NCI-H1092 (cell line): Measurements from ENCODE around the gene DCAKD.

ENCODE experiments used
- DNase-seq: peaks from one replicate; lab custom pipeline; 2025; lab: John Stamatoyannopoulos, UW

DCAKD gene

DNA sequence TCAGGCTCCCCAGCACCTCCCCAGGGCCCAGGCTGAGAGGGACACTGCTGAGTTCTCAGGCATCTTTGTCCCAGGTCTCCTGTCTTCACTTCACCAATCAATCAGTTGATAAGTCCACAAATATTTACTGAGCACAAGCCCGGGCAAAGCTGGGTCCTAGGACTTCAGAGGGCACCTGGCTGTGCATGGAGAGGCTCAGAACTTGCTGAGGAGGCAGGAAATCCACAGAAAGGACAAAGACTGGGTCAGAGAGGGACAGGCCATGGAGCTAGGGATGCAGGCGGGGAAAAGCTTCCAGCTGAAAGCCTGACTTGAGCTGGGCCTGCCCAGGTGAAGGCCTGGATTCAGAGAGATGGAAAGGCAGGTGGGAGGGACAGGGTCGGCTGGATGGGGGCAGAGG is 50.1 kb downstream of the DCAKD start:
- no peak for DNase-seq

DNA sequence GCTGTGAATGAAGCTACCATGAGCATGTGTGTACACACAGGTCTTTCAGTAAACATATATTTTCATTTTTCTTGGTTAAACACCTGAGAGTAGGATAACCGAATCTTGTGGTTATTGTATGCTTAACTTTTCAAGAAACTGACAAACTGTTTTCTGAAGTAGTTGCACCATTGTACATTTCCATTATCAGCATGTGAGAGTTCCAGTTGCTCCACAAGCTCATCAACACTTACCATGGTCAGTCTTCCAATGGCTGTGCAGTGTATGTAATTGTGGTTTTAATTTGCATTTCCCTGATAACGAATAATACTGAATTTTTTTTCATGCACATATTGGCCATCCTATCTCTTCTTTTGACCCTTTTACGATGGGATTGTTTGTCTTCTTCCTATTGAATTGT is 52.0 kb downstream of the DCAKD start:
- no peak for DNase-seq

DNA sequence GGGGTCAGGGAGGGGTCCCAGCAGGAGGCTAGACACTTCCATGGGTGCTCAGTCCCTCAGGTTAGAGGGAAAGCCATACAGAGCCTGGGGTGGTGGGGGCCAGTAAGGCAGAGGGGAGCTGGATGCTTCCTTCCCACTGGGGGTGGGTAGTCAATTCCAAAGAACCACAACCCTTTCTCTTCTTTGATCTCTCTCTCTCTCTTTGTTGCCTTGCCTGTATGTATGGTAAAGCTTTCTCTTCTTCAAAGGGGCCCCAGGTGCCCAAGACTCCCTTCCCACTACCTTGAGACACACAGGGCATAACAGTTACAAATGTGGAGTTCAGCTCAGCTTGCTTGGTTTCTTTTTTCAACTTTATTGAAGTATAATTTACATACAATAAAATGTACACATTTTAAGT is 52.8 kb downstream of the DCAKD start:
- no peak for DNase-seq

DNA sequence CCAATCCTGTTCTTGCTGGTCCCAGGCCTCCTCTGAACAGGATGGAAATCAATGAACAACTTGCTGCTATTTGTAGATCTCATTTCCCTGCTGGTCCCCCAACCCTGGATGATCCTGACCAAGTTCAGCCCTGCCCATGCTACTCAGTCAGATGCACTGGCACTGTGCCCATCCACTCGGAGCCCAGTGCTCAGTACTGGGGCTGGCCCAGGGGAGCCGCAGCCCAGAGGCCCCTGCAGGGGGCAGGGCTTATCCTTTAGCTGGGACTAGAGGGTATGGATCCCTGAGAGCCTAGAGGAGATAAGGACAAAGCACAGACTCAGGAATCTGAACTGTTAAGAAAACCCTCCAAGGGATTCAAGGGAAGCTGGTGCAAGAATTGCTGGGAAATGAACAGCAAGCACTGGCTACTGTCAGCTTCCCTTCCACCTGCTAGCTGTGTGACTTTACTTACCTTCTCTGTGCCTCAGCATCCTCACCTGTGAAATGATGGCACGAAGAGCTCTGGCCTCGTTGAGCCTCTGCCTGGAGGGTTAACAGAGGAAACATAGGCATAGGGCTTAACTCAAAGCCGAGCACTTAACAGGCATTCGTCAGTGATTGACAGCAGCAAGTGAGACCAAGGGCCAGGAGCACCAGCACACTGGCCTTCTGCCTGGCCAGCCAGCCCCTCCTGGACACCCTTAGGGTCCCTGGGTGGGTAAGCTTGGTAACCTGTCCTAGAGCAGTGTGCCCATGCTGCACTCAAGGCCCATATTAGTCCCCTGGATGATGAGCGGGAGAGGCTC is 53.5 kb downstream of the DCAKD start:
- no peak for DNase-seq

DNA sequence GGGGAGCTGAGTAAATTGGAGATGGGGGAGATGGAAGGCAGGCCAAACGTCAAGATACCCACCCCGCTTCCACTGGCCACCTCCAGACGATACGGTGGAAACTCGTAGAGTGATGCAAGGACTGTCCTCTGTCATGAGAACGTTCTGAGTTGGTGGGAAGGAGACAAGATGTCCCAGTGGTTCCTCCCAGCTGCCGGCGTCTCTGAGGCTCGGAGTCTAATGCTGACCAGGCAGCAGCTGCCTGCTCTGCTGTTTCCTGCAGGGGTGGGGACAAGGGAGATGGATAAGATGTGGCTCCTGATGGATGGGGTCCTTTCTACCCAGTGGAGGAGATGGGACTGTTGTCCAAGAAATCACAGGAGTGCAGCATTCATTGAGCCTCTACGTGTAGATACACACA is 55.1 kb downstream of the DCAKD start:
- DNase-seq: no peak

DNA sequence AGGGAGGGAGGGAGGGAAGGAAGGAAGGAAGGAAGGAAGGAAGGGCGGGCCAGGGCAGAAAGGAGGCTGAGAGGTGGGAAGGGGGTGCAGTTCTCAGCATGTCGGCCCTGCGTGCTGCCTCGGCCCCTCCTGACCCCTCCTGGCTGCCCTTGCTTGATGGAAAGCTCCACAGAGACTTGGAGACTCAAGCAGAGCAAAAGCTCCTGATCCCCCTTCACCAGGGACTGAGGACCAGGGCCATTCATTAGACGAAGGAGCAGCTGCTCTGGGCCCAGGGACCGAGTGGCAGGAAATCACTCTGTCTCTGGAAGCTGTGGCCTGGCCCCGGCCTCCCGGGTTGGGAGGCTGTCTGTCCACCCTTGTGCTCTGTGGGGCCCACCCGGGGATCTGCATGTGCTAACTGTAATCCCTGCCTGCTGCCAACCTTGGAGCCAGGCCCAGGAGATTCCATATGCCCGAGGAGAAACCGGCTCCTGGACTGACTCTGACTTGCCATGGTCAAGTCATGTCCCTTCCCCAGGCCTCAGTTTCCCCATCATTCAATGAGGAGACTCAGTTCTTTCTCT is 55.9 kb downstream of the DCAKD start:
- DNase-seq: no peak

DNA sequence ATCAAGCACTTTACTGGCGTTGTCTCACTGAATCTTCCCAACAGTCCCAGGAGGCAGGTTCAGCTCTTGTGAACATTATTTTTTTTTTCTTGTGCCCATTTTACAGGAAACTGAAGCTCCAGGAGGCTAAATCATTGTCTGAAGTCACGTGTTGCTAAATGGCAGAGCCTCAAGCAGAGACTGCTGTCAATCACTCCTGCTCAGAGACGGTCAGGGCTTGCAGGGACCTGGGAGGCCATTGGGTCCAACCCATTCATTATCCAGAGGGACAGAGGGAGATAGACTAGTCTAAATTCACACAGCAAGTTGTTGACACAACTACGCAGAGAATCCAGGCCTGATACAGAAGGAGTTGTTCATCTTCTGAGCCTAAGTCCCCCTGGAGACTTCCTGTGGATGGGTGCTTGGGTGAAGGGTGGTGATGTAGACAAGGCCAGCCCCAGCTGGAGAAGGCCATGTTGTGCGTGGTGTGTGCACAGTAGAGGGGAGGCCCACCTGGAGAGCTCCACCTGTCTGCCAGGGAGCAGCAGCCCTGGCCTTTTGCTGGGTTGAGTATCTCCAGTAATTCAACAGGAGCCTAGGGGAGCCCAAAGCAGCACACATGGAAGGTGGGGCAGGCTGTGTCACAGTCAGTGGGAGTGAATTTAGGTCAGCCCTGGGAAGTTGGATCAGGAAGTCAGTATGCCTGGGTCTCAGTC is 59.0 kb downstream of the DCAKD start:
- no peak for DNase-seq

DNA sequence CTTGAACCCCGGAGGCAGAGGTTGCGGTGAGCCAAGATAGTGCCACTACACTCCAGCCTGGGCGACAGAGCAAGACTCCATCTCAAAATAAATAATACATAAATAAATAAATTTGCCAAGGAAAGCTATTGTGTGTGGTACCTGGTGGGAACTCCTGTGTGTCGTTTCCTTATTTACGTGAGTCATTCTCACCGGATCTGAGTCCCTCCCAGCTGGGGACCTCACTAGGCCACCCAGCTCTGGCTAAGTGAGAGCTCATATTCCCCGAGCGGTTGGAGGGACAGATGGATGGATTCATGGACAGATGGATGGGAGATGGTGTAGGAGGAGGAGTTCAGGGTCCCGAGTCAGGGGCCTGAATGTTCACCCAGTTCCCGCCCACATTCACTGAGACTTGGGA is 60.4 kb downstream of the DCAKD start:
- DNase-seq: no peak

DNA sequence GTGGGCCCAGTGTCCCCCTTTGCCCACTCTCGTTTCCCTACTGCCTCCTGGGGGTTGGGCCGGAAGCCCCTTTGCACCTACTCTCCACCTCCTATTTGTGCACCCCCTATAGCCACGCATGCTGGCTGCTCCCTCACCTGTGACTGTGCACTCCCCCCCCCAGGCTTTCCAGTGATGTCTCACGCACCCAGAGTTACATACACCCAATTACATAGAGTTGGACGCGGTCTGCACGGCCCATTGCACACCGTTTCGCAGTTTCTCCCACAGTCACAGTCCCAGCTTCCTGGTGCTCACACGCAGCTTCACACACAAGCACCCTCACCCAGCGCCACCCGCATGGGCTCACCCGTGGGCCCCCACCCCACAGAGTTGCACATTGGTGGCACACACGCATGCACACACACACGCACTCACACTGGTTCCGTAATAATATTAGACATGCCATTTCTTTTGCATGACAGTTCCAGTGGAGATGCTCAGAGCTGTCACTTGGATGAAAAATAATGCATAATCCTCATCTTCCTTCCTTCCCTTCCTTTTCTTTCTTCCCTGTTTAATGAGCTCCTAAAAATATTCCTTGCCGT is 61.8 kb downstream of the DCAKD start:
- DNase-seq: no peak

DNA sequence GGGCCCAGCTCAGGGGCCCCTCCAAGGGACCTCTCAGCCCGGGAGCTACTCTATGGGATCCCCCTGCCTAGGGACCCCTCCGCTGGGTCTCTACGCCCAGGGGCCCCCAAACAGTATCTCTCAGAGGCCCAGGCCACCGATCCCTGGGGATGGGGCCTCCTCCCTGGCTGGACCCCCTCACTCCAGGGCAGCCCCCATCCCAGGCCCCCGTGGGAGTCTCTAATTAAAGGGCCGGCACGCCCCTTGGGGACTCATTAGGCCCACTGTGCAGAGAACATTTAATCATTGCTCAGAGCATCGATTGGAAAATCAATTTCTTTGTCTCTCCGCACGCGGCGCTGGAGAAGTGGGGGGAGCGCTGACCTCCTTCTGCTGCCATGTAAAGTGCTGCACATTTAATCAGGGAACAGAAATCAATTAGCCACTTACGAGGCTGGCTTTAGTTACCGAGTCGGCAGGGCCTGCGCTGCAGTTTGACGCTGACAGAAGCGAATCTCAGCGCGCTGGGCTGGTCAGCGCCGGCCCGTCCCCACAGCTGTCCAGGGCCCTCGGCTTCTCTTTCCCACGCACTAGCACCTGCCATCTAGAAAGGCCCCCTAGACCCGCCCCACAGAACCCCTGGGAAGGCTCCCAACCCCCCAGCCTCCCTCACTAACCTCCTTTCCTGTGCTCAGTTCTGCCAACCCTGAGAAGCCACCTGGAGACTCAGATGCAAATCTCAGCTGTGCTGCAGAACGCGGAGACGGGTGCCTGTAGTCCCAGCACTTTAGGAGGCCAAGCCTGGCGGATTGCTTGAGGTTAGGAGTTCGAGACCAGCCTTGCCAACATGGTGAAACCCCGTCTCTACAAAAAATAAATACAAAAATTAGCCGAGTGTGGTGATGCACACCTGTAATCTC is 63.1 kb downstream of the DCAKD start:
- no peak for DNase-seq

DNA sequence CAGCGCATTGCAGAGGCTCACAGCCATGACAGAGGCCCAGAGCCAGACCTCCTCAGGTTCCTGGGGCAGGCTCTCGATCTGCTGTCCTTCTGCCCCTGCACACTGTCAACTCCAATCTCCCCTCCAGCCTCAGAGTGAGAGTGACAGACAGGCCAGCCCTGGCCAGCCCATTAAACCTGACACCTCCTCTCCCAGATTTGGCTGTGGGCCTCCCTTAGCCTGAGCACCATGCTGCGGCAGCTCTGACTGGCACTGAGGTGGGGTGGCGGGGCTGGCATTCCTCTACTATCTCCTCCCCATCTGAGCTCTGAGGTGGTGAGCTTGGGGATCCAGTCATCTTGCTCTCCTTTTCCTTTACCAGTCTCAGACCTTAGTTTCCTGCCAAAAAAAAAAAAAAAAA is 67.9 kb downstream of the DCAKD start:
- no peak for DNase-seq

DNA sequence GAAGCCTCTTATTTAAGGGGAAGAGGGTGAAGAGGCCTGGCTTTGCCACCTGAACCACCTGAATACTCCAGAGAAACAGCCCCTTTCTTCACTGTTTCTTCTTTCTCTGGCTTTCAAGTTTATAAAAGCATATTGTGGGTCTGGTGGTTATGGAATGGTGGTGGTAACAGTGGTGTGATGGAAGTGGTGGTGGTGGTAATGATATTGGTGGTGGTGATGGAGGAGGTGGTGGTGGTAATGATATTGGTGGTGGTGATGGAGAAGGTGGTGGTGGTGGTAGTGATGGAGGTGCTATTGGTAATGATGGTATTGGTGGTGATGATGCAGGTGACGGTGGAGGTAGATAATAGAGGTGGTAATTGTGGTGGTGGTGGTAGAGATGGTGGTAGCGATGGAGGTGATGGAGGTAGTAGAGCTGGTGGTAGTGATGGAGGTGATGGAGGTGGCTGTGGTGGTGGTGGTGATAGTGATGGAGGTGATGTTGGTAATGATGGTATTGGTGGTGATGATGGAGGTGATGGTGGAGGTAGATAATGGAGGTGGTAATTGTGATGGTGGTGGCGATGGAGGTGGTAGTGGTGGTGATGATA is 69.2 kb downstream of the DCAKD start:
- DNase-seq: no peak

DNA sequence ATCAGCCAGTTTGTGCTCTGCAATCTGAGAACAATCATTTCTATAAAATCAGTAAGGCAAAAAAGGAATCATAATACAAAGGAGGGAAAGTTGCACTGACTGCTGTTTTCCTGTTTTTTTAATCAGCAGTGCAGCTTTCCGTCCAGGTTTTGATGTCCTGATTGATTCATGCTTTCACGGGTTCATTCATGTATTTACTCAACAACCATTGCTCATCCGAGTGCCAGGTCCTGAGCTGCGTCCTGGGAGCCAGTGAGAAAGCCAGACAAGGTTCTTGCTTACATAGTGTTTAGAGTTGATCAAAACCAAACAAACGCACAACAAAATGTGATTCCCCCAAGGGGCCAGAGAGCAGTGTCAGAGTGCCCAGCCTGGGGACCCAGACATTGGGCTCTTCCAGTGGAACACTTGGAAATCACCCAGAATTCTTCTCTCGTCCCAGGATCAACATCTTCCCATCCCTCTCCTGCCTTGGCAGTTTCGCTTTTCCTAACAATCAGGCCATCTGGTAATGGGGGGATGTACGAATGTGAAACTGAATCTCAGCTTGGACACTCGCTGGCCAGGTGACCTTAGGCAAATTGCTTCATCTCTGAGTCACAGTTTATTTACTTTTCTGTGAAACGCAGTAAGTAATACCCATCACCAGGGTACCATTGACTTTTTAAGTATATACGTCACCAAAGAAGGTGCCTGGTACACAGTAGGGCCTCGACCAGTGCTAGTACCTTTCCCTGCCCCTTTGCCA is 70.0 kb downstream of the DCAKD start:
- no peak for DNase-seq

DNA sequence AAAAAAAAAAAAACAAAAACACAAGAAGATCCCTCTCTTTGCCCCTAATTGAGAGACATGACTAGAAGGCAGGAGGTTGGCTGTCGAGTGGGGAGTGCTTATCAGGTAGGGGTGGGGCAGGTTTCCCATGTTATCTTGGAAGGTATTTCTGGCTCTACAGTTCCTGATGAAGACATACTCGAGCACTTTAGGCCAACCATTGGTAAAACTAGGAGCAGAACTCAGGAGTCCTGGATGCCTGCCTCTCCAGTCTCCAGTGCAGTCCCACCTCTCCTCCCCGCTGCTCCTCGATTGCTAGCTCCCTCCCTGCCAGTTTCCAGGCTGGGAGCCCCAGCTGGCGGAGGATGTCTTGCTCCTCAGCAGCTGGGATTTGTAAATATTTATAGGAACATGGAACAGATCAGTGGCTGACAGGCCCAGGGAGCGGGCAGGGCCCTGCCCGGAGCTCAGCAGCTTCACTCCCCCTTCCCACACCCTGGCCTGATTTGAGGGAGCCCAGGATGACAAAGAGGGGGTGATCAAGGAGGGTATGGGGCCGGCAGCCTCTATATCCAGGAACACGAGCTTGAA is 71.9 kb downstream of the DCAKD start:
- DNase-seq: no peak

DNA sequence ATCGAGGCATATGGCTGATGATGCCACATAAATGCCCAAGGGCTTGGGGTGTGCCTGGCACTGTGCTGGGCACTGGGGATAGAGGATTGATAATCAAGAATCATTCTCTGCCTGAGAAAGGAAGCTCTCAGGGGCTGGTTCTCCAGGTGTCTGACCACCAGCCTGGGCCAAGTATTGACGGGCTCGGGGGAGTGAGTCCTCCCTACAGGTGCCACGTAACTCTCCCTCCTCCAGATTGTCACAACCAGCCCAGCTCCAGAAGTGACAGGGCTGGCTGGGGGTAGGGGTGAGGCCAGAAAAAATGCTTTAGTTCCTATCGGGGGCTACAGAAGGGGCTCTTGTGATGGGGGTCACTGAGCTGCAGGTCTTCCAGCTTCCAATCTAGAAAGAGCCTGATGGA is 72.6 kb downstream of the DCAKD start:
- DNase-seq: no peak

DNA sequence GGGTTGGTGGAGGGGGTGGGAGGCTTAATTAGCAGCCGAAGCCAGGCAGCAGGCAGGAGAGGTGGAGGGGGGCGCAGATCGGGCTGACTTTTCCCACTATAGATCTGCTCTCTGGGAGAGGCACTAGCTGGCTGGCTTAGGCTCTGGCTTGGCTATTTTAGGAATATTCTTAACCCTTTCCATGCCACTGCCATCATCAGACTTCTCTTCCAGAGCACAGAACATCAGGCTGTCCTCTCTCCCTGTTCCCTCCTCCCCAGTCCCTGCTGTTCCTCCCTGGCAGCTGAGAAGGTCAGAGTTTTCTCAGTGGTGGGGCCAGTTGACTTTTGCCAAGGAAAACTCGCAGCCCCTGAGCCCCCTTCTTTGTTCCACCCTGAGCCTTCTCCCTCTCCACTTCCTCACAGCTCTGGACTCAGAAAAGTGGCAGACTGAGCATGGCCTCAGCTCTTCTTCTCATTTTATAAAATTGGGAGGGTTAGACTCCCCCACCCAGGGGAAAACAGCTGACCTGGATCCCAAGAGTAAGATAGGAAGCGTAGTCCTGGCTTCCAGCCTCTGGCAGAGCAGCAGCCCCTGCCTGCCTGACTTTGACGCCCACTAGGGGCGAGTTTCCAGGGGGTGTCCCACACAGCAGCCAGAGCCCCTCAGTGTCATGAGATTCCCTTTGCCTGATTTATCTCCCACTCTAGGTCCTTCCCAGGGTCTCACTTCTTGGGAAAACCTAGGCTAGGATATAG is 73.5 kb downstream of the DCAKD start:
- no peak for DNase-seq

DNA sequence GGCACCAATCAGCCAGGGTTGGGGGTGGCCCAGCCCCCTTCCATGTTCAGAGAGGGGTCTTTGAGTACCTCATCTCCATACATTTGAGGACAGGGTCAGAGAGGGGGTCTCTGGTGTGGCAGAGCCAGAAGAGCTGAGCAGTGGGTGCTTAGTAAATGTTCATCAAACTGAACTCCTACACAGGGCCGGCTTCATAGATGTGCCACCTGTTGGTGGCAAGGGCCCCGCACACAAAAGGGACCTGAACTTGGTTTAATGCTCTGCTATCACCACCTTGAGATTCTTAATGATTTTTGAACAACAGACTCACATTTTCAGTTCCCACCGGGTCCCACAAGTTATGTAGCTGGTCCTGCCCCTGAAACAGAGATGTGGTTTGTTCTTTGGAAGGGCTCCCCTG is 74.4 kb downstream of the DCAKD start:
- DNase-seq: no peak

DNA sequence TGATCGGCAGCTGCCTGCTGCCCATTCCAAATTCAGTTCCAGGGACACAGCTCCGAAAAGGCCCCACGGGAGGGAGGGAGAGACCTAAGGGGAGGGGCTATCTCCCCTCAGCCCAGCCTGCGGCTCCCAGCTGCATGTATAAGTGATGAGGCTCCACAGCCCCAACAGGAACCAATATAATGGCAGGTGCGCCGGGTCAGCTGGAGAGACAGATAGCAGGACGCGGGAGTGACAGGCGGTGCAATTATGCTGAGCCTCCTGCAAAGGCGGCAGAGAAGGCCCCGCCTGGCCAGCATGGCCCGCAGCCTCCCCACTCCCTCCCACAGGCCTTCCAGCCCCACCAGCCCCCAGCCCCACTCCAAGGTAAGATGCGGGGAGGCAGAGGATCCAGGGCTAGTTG is 75.2 kb downstream of the DCAKD start:
- no peak for DNase-seq
